Measurements from ENCODE around the gene ZDHHC20. TPM values are rescaled to one million over a fixed set of nuclear protein-coding genes. Genes with fewer than 3 reads are reported as not detected.

ZDHHC20 gene
- total RNA-seq, 2 experiments from 2014 or later = 84.7 to 85.0 TPM

GRCh38 chr13:21372530-21372929 is 86.6 kb downstream of the ZDHHC20 start:
- H3K4me3 Mint-ChIP-seq = no peak overlapping the region
- no peaks in the 10 kb centered on the region for H3K27me3 Mint-ChIP-seq
- peaks cover 14% of the 10 kb centered on the region for H3K36me3 Mint-ChIP-seq (ENCODE audit: low read depth)
- no peaks in the 10 kb centered on the region for H3K9me3 Mint-ChIP-seq
- POLR2A ChIA-PET = no interaction called here
- no peak overlapping the region for H3K27ac Mint-ChIP-seq
- CTCF ChIA-PET = interaction anchor here (0.9 to 1.2 kb wide), 2 partner anchors 10 to 12 kb away, joined by 3 to 4 read pairs; no protein-coding TSS in a partner anchor
- H3K4me1 Mint-ChIP-seq = no peaks in the 10 kb centered on the region
- DNase-seq = no peak

- H3K4me1 Mint-ChIP-seq = peaks cover under 1% of the 10 kb centered on the region
- no peaks in the 10 kb centered on the region for H3K9me3 Mint-ChIP-seq
- H3K36me3 Mint-ChIP-seq (ENCODE audit: low read depth) = peaks cover 12% of the 10 kb centered on the region
- no peak overlapping the region for H3K27ac Mint-ChIP-seq
- no peaks in the 10 kb centered on the region for H3K27me3 Mint-ChIP-seq
- POLR2A ChIA-PET = no interaction called here
- H3K4me3 Mint-ChIP-seq = no peak overlapping the region
- CTCF ChIA-PET = no interaction called here
- no peak for DNase-seq
Observed at GRCh38 chr13:21371011-21371410, 88.1 kb downstream of the ZDHHC20 start.

GRCh38 chr13:21365574-21365973 is 93.5 kb downstream of the ZDHHC20 start:
- no peak overlapping the region for H3K4me3 Mint-ChIP-seq
- POLR2A ChIA-PET = no interaction called here
- H3K36me3 Mint-ChIP-seq (ENCODE audit: low read depth) = no peaks in the 10 kb centered on the region
- H3K4me1 Mint-ChIP-seq = peaks cover 13% of the 10 kb centered on the region
- no peaks in the 10 kb centered on the region for H3K9me3 Mint-ChIP-seq
- CTCF ChIA-PET = no interaction called here
- peak overlapping the region; percentile 72 for H3K27ac Mint-ChIP-seq
- DNase-seq = peak; percentile 24
- peaks cover 3% of the 10 kb centered on the region for H3K27me3 Mint-ChIP-seq

GRCh38 chr13:21364916-21365315 is 94.2 kb downstream of the ZDHHC20 start:
- no peak for DNase-seq
- Mint-ChIP-seq H3K4me1 (peaks cover 13% of the 10 kb centered on the region), H3K27me3 (peaks cover 3% of the 10 kb centered on the region), H3K27ac (no peak overlapping the region), H3K36me3 (ENCODE audit: low read depth) (no peaks in the 10 kb centered on the region), H3K9me3 (no peaks in the 10 kb centered on the region), H3K4me3 (no peak overlapping the region)
- ChIA-PET CTCF (no interaction called here), POLR2A (no interaction called here)

GRCh38 chr13:21364357-21364756 is 94.7 kb downstream of the ZDHHC20 start:
- no peaks in the 10 kb centered on the region for H3K36me3 Mint-ChIP-seq (ENCODE audit: low read depth)
- no peak for DNase-seq
- no peaks in the 10 kb centered on the region for H3K9me3 Mint-ChIP-seq
- H3K4me3 Mint-ChIP-seq = no peak overlapping the region
- peaks cover 13% of the 10 kb centered on the region for H3K4me1 Mint-ChIP-seq
- POLR2A ChIA-PET = no interaction called here
- no peak overlapping the region for H3K27ac Mint-ChIP-seq
- H3K27me3 Mint-ChIP-seq = peaks cover 3% of the 10 kb centered on the region
- CTCF ChIA-PET = no interaction called here

GRCh38 chr13:21362741-21363140 is 96.4 kb downstream of the ZDHHC20 start:
- no peak for DNase-seq
- ChIA-PET POLR2A (no interaction called here), CTCF (interaction anchor here (0.6 to 1.2 kb wide), 3 partner anchors 9 to 360 kb away, joined by 3 to 4 read pairs (median 3); no protein-coding TSS in a partner anchor)
- Mint-ChIP-seq H3K4me3 (no peak overlapping the region), H3K27me3 (peaks cover 3% of the 10 kb centered on the region), H3K4me1 (peaks cover 13% of the 10 kb centered on the region), H3K9me3 (no peaks in the 10 kb centered on the region), H3K27ac (no peak overlapping the region), H3K36me3 (ENCODE audit: low read depth) (no peaks in the 10 kb centered on the region)

GRCh38 chr13:21361706-21362105 is 97.4 kb downstream of the ZDHHC20 start:
- CTCF ChIA-PET = interaction anchor here (0.7 to 1.0 kb wide), 2 partner anchors 11 to 107 kb away, joined by 3 read pairs; no protein-coding TSS in a partner anchor

GRCh38 chr13:21361123-21361522 is 98.0 kb downstream of the ZDHHC20 start:
- ChIA-PET POLR2A (no interaction called here), CTCF (interaction anchor here (0.7 kb wide), 1 partner anchor 106 kb away, joined by 3 read pairs; no protein-coding TSS in a partner anchor)
- DNase-seq = no peak
- no peak overlapping the region for H3K27ac Mint-ChIP-seq
- no peak overlapping the region for H3K4me3 Mint-ChIP-seq
- peaks cover 3% of the 10 kb centered on the region for H3K27me3 Mint-ChIP-seq
- H3K9me3 Mint-ChIP-seq = no peaks in the 10 kb centered on the region
- H3K36me3 Mint-ChIP-seq (ENCODE audit: low read depth) = no peaks in the 10 kb centered on the region
- H3K4me1 Mint-ChIP-seq = peaks cover 13% of the 10 kb centered on the region

More at GRCh38 chr13:21361706-21362105, 97.4 kb downstream of the ZDHHC20 start:
- no peaks in the 10 kb centered on the region for H3K36me3 Mint-ChIP-seq (ENCODE audit: low read depth)
- DNase-seq = no peak
- peaks cover 3% of the 10 kb centered on the region for H3K27me3 Mint-ChIP-seq
- POLR2A ChIA-PET = no interaction called here
- peaks cover 13% of the 10 kb centered on the region for H3K4me1 Mint-ChIP-seq
- no peaks in the 10 kb centered on the region for H3K9me3 Mint-ChIP-seq
- no peak overlapping the region for H3K27ac Mint-ChIP-seq
- H3K4me3 Mint-ChIP-seq = no peak overlapping the region

- no peaks in the 10 kb centered on the region for H3K36me3 Mint-ChIP-seq (ENCODE audit: low read depth)
- H3K27ac Mint-ChIP-seq = no peak overlapping the region
- H3K4me3 Mint-ChIP-seq = no peak overlapping the region
- ChIA-PET CTCF (no interaction called here), POLR2A (no interaction called here)
- H3K27me3 Mint-ChIP-seq = peaks cover 3% of the 10 kb centered on the region
- DNase-seq = no peak
- peaks cover 6% of the 10 kb centered on the region for H3K4me1 Mint-ChIP-seq
- no peaks in the 10 kb centered on the region for H3K9me3 Mint-ChIP-seq
Observed at GRCh38 chr13:21360463-21360862, 98.6 kb downstream of the ZDHHC20 start.

- ChIA-PET CTCF (no interaction called here), POLR2A (no interaction called here)
- Mint-ChIP-seq H3K9me3 (no peaks in the 10 kb centered on the region), H3K27ac (no peak overlapping the region), H3K4me1 (peaks cover 2% of the 10 kb centered on the region), H3K4me3 (no peak overlapping the region), H3K27me3 (peaks cover 3% of the 10 kb centered on the region), H3K36me3 (ENCODE audit: low read depth) (no peaks in the 10 kb centered on the region)
- DNase-seq = no peak
Observed at GRCh38 chr13:21359855-21360254, 99.2 kb downstream of the ZDHHC20 start.

GRCh38 chr13:21355304-21355703 is 103.8 kb downstream of the ZDHHC20 start:
- Mint-ChIP-seq H3K27ac (no peak overlapping the region), H3K4me1 (no peaks in the 10 kb centered on the region), H3K4me3 (no peak overlapping the region), H3K9me3 (no peaks in the 10 kb centered on the region), H3K36me3 (ENCODE audit: low read depth) (no peaks in the 10 kb centered on the region), H3K27me3 (no peaks in the 10 kb centered on the region)
- CTCF ChIA-PET = interaction anchor here (1.2 to 2.9 kb wide), 2 partner anchors 11 to 27 kb away, joined by 3 to 10 read pairs; no protein-coding TSS in a partner anchor
- no peak for DNase-seq
- POLR2A ChIA-PET = no interaction called here

GRCh38 chr13:21354721-21355120 is 104.4 kb downstream of the ZDHHC20 start:
- Mint-ChIP-seq H3K4me1 (no peaks in the 10 kb centered on the region), H3K4me3 (no peak overlapping the region), H3K9me3 (no peaks in the 10 kb centered on the region), H3K36me3 (ENCODE audit: low read depth) (no peaks in the 10 kb centered on the region), H3K27me3 (no peaks in the 10 kb centered on the region), H3K27ac (no peak overlapping the region)
- ChIA-PET POLR2A (no interaction called here), CTCF (interaction anchor here (1.2 to 2.9 kb wide), 2 partner anchors 11 to 26 kb away, joined by 3 to 10 read pairs; no protein-coding TSS in a partner anchor)
- DNase-seq = no peak

- no peak overlapping the region for H3K4me3 Mint-ChIP-seq
- ChIA-PET CTCF (no interaction called here), POLR2A (no interaction called here)
- H3K4me1 Mint-ChIP-seq = peaks cover 19% of the 10 kb centered on the region
- H3K9me3 Mint-ChIP-seq = no peaks in the 10 kb centered on the region
- DNase-seq = no peak
- H3K36me3 Mint-ChIP-seq (ENCODE audit: low read depth) = no peaks in the 10 kb centered on the region
- no peak overlapping the region for H3K27ac Mint-ChIP-seq
- H3K27me3 Mint-ChIP-seq = no peaks in the 10 kb centered on the region
Observed at GRCh38 chr13:21348488-21349120, 110.5 kb downstream of the ZDHHC20 start.
